WERI-Rb-1 (cell line): ENCODE results near the gene PDLIM3.

Source experiments
- DNase-seq: peaks from one replicate; pipeline ENCODE4 v3.0.0-alpha.2; 2020
- H3K27ac ChIP-seq: fragments of 250-450 bp; sonication (Bioruptor Pico); 2 replicates; pipeline ENCODE4 v1.5.1; 2020; ENCODE audit warnings: mild to moderate bottlenecking, moderate library complexity
- H3K27me3 ChIP-seq: fragments of 250-450 bp; sonication (Bioruptor Pico); 2 replicates; pipeline ENCODE4 v1.5.1; 2021; ENCODE audit warnings: mild to moderate bottlenecking, low read depth, moderate library complexity; ENCODE audit not compliant: insufficient read depth, severe bottlenecking
- H3K36me3 ChIP-seq: fragments of 250-450 bp; sonication (Bioruptor Pico); 2 replicates; pipeline ENCODE4 v1.5.1; 2020; ENCODE audit warnings: mild to moderate bottlenecking, moderate library complexity
- H3K4me3 ChIP-seq: 2 replicates; pipeline ENCODE4 v1.5.1; 2011; ENCODE audit warnings: low read depth, mild to moderate bottlenecking, control low read depth, low read length
- H3K9me3 ChIP-seq: fragments of 250-450 bp; sonication (Bioruptor Pico); 2 replicates; pipeline ENCODE4 v1.5.1; 2021; ENCODE audit warnings: mild to moderate bottlenecking, moderate library complexity; ENCODE audit not compliant: severe bottlenecking
- CTCF ChIP-seq: IDR thresholded peaks from 2 replicates; pipeline ENCODE4 v1.5.1; 2011; ENCODE audit warnings: low read depth, mild to moderate bottlenecking, control low read depth, inconsistent platforms, low read length

PDLIM3 gene

GRCh38 chr4:185548587-185548986 is 13.3 kb upstream of the PDLIM3 start:
- Histone ChIP-seq H3K9me3 (no peaks in the 10 kb centered on the region), H3K36me3 (no peaks in the 10 kb centered on the region), H3K27ac (no peak overlapping the region), H3K4me3 (no peak overlapping the region), H3K27me3 (no peaks in the 10 kb centered on the region)
- no peak for DNase-seq
- TF ChIP-seq CTCF = no peak

GRCh38 chr4:185546335-185546734 is 11.0 kb upstream of the PDLIM3 start:
- DNase-seq = no peak
- TF ChIP-seq CTCF = no peak
- Histone ChIP-seq H3K27me3 (no peaks in the 10 kb centered on the region), H3K9me3 (no peaks in the 10 kb centered on the region), H3K27ac (no peak overlapping the region), H3K36me3 (no peaks in the 10 kb centered on the region), H3K4me3 (no peak overlapping the region)

GRCh38 chr4:185542626-185543315 is 7.5 kb upstream of the PDLIM3 start:
- no peak overlapping the region for H3K4me3 ChIP-seq
- H3K27ac ChIP-seq = no peak overlapping the region
- no peaks in the 10 kb centered on the region for H3K27me3 ChIP-seq
- H3K9me3 ChIP-seq = no peaks in the 10 kb centered on the region
- no peak for TF ChIP-seq CTCF
- H3K36me3 ChIP-seq = no peaks in the 10 kb centered on the region
- no peak for DNase-seq

- no peak for DNase-seq
- no peak for TF ChIP-seq CTCF
- H3K9me3 ChIP-seq = no peaks in the 10 kb centered on the region
- no peaks in the 10 kb centered on the region for H3K27me3 ChIP-seq
- H3K36me3 ChIP-seq = no peaks in the 10 kb centered on the region
- no peak overlapping the region for H3K4me3 ChIP-seq
- no peak overlapping the region for H3K27ac ChIP-seq
Measured at GRCh38 chr4:185541251-185541727, 6.0 kb upstream of the PDLIM3 start.

GRCh38 chr4:185540487-185541120 is 5.3 kb upstream of the PDLIM3 start:
- Histone ChIP-seq H3K36me3 (no peaks in the 10 kb centered on the region), H3K27ac (no peak overlapping the region), H3K4me3 (no peak overlapping the region), H3K27me3 (no peaks in the 10 kb centered on the region), H3K9me3 (no peaks in the 10 kb centered on the region)
- DNase-seq = no peak
- TF ChIP-seq CTCF = no peak
